LHCN-M2 (cell line): ENCODE measurements around the gene GUCD1. TPM values are rescaled to one million over a fixed set of nuclear protein-coding genes. Genes with fewer than 3 reads are reported as not detected.

Experiments
- DNase-seq: peaks from one replicate; pipeline ENCODE4 v3.0.0-alpha.2; 2012; ENCODE audit warnings: low read depth
- total RNA-seq: library from RNA; depleted of rRNA; stranded (reverse); fragments of >200 nt; gene quantifications from 2 replicates; pipeline ENCODE4 v1.2.3, GENCODE V29; 2014

GUCD1 gene
- total RNA-seq, 1 experiment from 2014 or later, result 163 TPM

GRCh38 chr22:24590596-24591173, 35.7 kb upstream of the GUCD1 start:
- DNase-seq, result no peak

- no peak for DNase-seq
These were observed 34.6 kb upstream of the GUCD1 start for GRCh38 chr22:24589518-24590030.

DNA sequence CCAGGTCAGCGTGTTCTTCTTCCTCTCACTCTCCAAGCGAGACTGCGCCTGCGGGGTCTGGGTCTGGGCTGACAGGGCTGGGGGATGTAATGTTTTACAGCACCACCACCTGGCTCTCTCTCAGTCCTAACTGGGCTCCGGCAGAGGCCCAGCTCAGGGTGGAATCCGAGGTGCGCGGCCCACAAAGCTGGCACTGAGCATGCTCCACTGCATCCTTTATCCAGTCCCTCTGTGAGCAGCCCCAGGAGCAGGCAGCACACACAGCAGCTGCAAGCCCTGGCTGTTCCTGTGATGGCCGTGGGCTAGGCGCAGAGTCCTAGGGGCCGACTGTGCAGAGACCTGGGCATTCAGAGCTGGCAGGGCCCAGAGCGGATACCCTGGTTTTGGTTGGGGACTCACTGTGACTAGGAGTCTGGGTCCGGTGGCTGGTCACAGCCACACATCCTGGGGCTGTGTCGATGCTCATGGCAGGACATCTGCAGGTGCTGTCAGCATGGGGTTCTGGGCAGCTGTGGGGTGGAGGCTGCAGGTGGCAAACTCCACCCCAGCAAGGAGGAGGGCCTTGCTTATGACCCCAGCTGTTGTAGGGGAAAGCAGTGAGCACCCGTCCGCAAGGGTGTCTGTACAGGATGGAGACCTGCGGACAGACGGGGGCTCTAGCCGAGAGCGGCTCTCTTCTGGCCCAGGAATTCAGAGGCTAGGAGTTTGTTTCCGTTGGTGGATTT, 34.0 kb upstream of the GUCD1 start:
- no peak for DNase-seq

GRCh38 chr22:24588381-24588756, 33.4 kb upstream of the GUCD1 start:
- no peak for DNase-seq

- no peak for DNase-seq
These were observed 33.0 kb upstream of the GUCD1 start for GRCh38 chr22:24587948-24588347.

DNA sequence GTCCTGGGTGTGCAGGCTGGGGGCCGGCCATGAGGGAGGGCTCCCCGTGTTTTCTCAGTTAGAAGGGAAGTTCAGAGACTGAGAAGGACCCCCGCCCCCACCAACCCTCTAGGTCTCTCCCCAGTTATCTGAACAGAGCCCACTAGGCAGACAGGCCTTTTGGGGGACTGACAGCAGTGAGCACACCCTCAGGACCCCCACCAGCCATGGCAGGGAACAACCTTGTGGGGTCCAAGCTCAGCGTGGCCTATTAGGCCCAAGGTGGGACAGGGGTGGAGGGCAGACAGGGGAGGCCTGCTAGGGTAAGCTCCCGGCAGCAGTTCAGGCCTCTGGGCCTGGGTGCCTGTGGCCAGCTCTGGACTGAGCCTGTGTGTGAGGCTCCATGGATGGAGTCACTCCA, 32.3 kb upstream of the GUCD1 start:
- DNase-seq, result no peak

GRCh38 chr22:24585927-24586546, 31.1 kb upstream of the GUCD1 start:
- no peak for DNase-seq

GRCh38 chr22:24585461-24585860, 30.5 kb upstream of the GUCD1 start:
- no peak for DNase-seq

- DNase-seq, result no peak
These were observed 30.0 kb upstream of the GUCD1 start for GRCh38 chr22:24584871-24585411.

- no peak for DNase-seq
These were observed 29.3 kb upstream of the GUCD1 start for GRCh38 chr22:24584166-24584790.

- DNase-seq, result peak; percentile 44
These were observed 28.6 kb upstream of the GUCD1 start for GRCh38 chr22:24583221-24584165.

GRCh38 chr22:24582056-24582814, 27.3 kb upstream of the GUCD1 start:
- no peak for DNase-seq

- peak; percentile 35 for DNase-seq
These were observed 25.3 kb upstream of the GUCD1 start for GRCh38 chr22:24580276-24580675.

GRCh38 chr22:24579258-24579601, 24.3 kb upstream of the GUCD1 start:
- no peak for DNase-seq

DNA sequence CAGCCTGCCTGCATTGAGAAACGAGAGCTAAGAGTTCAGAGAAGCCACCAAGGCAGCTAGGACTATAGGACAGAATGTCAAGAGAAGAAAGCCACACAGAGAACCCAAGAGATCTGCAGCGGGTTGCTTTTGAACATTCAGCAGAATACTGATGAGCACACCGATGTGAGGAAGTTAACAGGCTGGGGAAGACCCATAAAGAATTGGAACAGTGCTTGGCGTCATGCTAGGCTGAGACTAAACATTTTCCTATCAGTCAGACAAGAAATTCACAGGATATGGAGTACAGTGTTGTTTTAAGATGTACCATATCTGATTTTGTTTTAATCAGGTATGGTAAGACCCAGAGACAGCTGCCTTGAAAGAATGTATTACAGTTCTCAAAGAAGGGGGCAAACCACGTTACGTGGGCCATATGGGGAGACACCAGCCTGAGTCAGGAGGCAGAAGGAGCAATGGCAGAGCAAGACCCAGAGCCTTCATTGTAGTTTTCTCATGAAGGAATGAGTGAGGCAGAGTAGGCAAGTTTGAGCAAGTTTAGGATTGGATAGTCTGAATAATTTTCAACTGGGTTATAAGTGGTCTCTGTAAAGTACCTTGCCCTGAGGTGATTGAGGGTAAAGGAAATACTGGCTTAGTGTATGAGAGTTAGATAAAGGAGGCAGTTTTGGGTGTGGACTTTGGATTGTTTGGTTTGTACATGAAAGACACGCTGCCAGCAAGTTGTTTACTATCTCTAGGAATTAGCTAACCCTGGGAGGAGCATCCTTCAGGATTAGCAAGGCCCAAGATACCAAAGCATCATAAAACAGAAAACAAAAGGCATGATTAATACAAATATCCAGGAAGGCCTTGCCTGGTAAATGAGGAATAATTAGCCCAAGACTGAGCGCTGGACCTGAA, 23.7 kb upstream of the GUCD1 start:
- DNase-seq, result no peak

DNA sequence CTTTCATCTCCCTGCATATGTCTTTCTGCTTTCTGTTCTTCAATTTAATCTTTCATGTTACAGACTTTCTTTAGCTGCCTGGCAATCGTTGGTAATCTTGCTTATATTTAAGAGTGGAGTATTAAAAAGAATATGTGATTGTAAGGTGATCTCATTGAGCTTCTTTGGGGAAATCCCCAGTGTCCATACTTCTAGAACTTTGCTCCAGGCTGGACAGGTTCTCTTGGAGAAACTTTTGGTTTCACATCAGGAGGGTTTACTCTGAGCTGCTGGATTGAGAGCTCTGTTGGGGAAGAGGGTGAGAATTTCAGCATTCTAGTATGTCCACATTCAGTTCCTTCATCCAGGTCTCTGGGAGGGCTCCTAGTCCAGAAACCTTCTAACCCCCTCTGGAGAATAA, 21.8 kb upstream of the GUCD1 start:
- no peak for DNase-seq

DNA sequence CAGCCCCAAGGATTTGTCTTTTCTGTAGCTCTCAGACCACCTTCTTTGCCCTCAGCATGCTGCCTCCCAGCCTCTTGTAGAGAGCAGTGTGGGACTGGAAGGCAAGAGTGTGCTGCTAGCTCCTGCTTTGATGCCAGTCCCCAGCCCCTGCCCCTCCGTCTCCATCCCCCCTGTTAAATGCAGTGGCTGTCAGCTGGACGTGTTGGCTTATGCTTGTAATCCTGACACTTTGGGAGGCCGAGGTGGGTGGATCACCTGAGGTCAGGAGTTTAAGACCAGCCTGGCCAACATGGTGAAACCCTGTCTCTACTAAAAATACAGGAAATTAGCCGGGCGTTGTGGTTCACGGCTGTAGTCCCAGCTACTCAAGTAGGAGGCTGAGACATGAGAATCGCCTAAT, 16.3 kb upstream of the GUCD1 start:
- no peak for DNase-seq

DNA sequence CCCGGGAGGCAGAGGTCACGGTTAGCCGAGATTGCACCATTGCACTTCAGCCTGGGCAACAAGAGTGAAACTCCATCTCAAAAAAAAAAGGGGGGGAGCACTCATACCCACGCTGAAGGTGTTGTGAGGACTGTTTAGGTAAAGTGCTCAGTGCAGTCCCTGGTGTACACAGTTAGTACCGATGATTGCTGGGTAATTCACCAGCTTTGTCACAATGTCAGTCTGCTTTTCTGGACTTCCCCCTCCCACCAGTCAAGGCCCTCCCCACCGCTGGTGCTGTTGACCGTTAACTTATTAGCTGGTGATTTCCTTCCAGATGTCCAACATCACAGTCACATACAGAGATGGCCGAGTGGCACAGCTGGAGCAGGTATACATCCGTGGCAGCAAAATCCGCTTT, 12.7 kb upstream of the GUCD1 start:
- DNase-seq, result no peak

GRCh38 chr22:24566899-24567511, 12.1 kb upstream of the GUCD1 start:
- DNase-seq, result no peak
